K562 (cell line): ENCODE data around the gene AAK1. TPM values are rescaled to one million over a fixed set of nuclear protein-coding genes. Genes with fewer than 3 reads are reported as not detected.

Experiments
- ATAC-seq: fragments of 200-7000 bp; cut with Tn5 transposase; 3 replicates; pipeline ENCODE4 v1.9.1; 2020; ENCODE audit warnings: moderate library complexity
- BruUV-seq: library from RNA; stranded (reverse); fragments of 400-500 nt; replicated peaks from 2 replicates; lab custom pipeline; 2021; lab: Mats Ljungman, UMichigan
- CTCF ChIA-PET: fragments of 300-600 bp; formaldehyde crosslinking; extraction: SDS; loops from one replicate; lab custom pipeline; 2021; ENCODE audit warnings: low intra/inter-chr PET ratio; lab: Yijun Ruan, JAX
- POLR2A ChIA-PET: fragments of 300-600, 350-650 bp; sonication (Branson Sonifier 250); formaldehyde crosslinking; extraction: SDS; loops from one replicate; lab custom pipeline; 2021; ENCODE audit warnings: antibody characterized with exemption, inconsistent platforms; lab: Yijun Ruan, JAX
- DNase-seq, 4 experiments: peaks; one replicate each; pipeline versions ENCODE4 v3.0.0 to v3.0.0-alpha.2; 2011 to 2018; ENCODE audit warnings: low spot score in 3 of 4, mixed read lengths in 3 of 4; ENCODE audit errors: extremely low read depth in 1 of 4
- FAIRE-seq: peaks from 2 replicates; lab custom pipeline; 2011; peaks lifted over from hg19 to GRCh38; lab: Jason Lieb, UNC
- H2AFZ ChIP-seq: 2 replicates; pipeline ENCODE4 v1.6.0; 2011; ENCODE audit warnings: low read depth, low read length, control low read depth, inconsistent platforms
- H3K27ac ChIP-seq: fragments of 200-600 bp; 3 replicates; pipeline ENCODE4 v1.8.0; 2011; ENCODE audit warnings: low read depth, mild to moderate bottlenecking, control low read depth, inconsistent platforms, low read length, moderate library complexity, mixed read lengths; ENCODE audit errors: extremely low read depth
- H3K27me3 ChIP-seq, 2 experiments: fragments of 300-600 bp in 1 of 2; 2 replicates in 1 of 2; 3 replicates in 1 of 2; pipeline versions ENCODE4 v1.6.0 to v1.8.0; 2011; ENCODE audit warnings: inconsistent platforms in 2 of 2, low read length in 2 of 2, mild to moderate bottlenecking in 1 of 2, mixed read lengths in 1 of 2, moderate library complexity in 1 of 2; ENCODE audit not compliant: control insufficient read depth in 2 of 2, insufficient read depth in 2 of 2
- H3K36me3 ChIP-seq: fragments of 300-600 bp; 3 replicates; pipeline ENCODE4 v1.8.0; 2011; ENCODE audit warnings: mild to moderate bottlenecking, low read length, inconsistent platforms; ENCODE audit not compliant: control insufficient read depth, insufficient read depth
- H3K4me1 ChIP-seq, 2 experiments: fragments of 200-600 bp in 1 of 2; replicated peaks in 1 of 2; 2 replicates in 1 of 2; 3 replicates in 1 of 2; pipeline versions ENCODE4 v1.5.1 to v1.8.0; 2011; ENCODE audit warnings: inconsistent platforms in 2 of 2, low read length in 2 of 2, mild to moderate bottlenecking in 1 of 2, mixed read lengths in 1 of 2, moderate library complexity in 1 of 2; ENCODE audit not compliant: control insufficient read depth in 2 of 2, insufficient read depth in 2 of 2
- H3K4me2 ChIP-seq: 2 replicates; pipeline ENCODE4 v1.6.1; 2011; ENCODE audit warnings: low read length, control low read depth, inconsistent platforms, mixed read lengths; ENCODE audit not compliant: insufficient read depth
- H3K4me3 ChIP-seq: fragments of 200-600 bp; sonication (generic), shearing (Covaris generic); 2 replicates; pipeline ENCODE4 v1.5.1; 2016; ENCODE audit warnings: control low read depth, inconsistent platforms
- H3K79me2 ChIP-seq: fragments of 200-600 bp; 3 replicates; pipeline ENCODE4 v1.8.0; 2011; ENCODE audit warnings: low read length, inconsistent platforms; ENCODE audit not compliant: control insufficient read depth, insufficient read depth
- H3K9ac ChIP-seq, 2 experiments: 2 replicates each; pipeline versions ENCODE4 v1.6.0 to v1.6.1; 2011; ENCODE audit warnings: low read depth in 2 of 2, low read length in 2 of 2, control low read depth in 1 of 2, inconsistent platforms in 1 of 2, mild to moderate bottlenecking in 1 of 2, mixed read lengths in 1 of 2; ENCODE audit not compliant: insufficient read depth in 1 of 2
- H3K9me1 ChIP-seq: one replicate; pipeline ENCODE4 v1.6.0; 2011; ENCODE audit warnings: inconsistent platforms, mild to moderate bottlenecking, low read length, moderate library complexity; ENCODE audit not compliant: control insufficient read depth, insufficient read depth
- H3K9me3 ChIP-seq: replicated peaks from 2 replicates; pipeline ENCODE4 v1.5.1; 2011; ENCODE audit warnings: low read depth, low read length, inconsistent platforms; ENCODE audit not compliant: control insufficient read depth, insufficient read depth
- H4K20me1 ChIP-seq: replicated peaks from 2 replicates; pipeline ENCODE4 v1.6.1; 2011; ENCODE audit warnings: low read length, inconsistent platforms, mixed read lengths; ENCODE audit not compliant: control insufficient read depth, insufficient read depth
- E4F1 ChIP-seq: fragments of 250-450 bp; sonication (Bioruptor Pico); IDR thresholded peaks from 2 replicates; pipeline ENCODE4 v1.5.0; 2021; ENCODE audit warnings: mild to moderate bottlenecking, borderline replicate concordance
- HES1 ChIP-seq: fragments of 450-650 bp; IDR thresholded peaks from 2 replicates; pipeline ENCODE4 v1.6.1; 2016; ENCODE audit warnings: low read depth, mild to moderate bottlenecking, moderate library complexity
- KAT8 ChIP-seq: fragments of 450-650 bp; IDR thresholded peaks from 2 replicates; pipeline ENCODE4 v1.6.1; 2016; ENCODE audit warnings: low read depth, mild to moderate bottlenecking
- MTF1 ChIP-seq: fragments of 250-450 bp; sonication (Bioruptor Pico); IDR thresholded peaks from 2 replicates; pipeline ENCODE4 v1.9.0; 2021; ENCODE audit warnings: moderate library complexity, mild to moderate bottlenecking, inconsistent platforms, borderline replicate concordance
- MYNN ChIP-seq, 2 experiments: sonication (generic); formaldehyde crosslinking in 1 of 2; IDR thresholded peaks; 2 replicates each; pipeline versions ENCODE4 v1.5.0 to v1.6.1; 2016 to 2020; ENCODE audit warnings: antibody characterized with exemption in 1 of 2, missing genetic modification reagents in 1 of 2
- RERE ChIP-seq: sonication (generic); formaldehyde crosslinking; IDR thresholded peaks from 2 replicates; pipeline ENCODE4 v1.8.0; 2023; ENCODE audit warnings: missing genetic modification reagents, mild to moderate bottlenecking, borderline replicate concordance
- SAFB2 ChIP-seq: fragments of 200-400 bp; formaldehyde crosslinking; IDR thresholded peaks from 2 replicates; pipeline ENCODE4 v1.6.1; 2018; ENCODE audit warnings: borderline replicate concordance, low read length, low read depth, moderate library complexity; ENCODE audit not compliant: severe bottlenecking
- TARDBP ChIP-seq: fragments of 450-650 bp; IDR thresholded peaks from 2 replicates; pipeline ENCODE4 v1.6.1; 2016
- TRIM25 ChIP-seq: fragments of 450-650 bp; IDR thresholded peaks from 2 replicates; pipeline ENCODE4 v1.7.0; 2016; ENCODE audit warnings: borderline replicate concordance
- ZNF449 ChIP-seq: fragments of 250-450 bp; sonication (Bioruptor Pico); IDR thresholded peaks from 2 replicates; pipeline ENCODE4 v1.8.0; 2022; ENCODE audit warnings: moderate library complexity, mild to moderate bottlenecking, inconsistent platforms
- WGBS: fragments of 100-300 bp; shearing (Covaris generic); methylation state at CpG from one replicate; pipeline ENCODE4 v1.1.6; 2016; ENCODE audit warnings: low coverage, mixed read lengths; ENCODE audit not compliant: insufficient coverage; ENCODE audit errors: missing lambda C conversion rate; 5-methylcytosine and 5-hydroxymethylcytosine counted together
- in situ Hi-C: fragments of 300-500 bp; cut with MboI; formaldehyde crosslinking; loops from 4 replicates; pipeline ENCODE4 v1.15.0; 2018; ENCODE audit warnings: inconsistent platforms, mixed read lengths
- intact Hi-C: fragments of 100-400 bp; cut with micrococcal nuclease; formaldehyde crosslinking; loops from 2 replicates; pipeline ENCODE4 v1.14.2; 2022
- polyA plus RNA-seq, 8 experiments: library from polyadenylated mRNA; depleted of rRNA in 4 of 8; stranded (reverse) in 5 of 8; unstranded in 3 of 8; fragments of >200 nt; fragmentation: Nextera tagmentation in 2 of 8; fragmentation: Illumina TruSeq in 1 of 8; extraction: Ambion mirVana in 2 of 8; extraction: Trizol in 1 of 8; gene quantifications; 2 replicates each; pipeline versions ENCODE4 v1.2.1 to v1.2.3, GENCODE V29; 2011 to 2014; ENCODE audit warnings: inconsistent platforms in 1 of 8, missing spikeins in 1 of 8
- total RNA-seq, 7 experiments: library from RNA; depleted of rRNA in 6 of 7; stranded (reverse); fragments of >200 nt in 6 of 7; fragmentation: Illumina TruSeq in 2 of 7; extraction: Trizol in 2 of 7; gene quantifications; 2 replicates each; pipeline versions ENCODE4 v1.2.1 to v1.2.3, GENCODE V29; 2011 to 2021; ENCODE audit warnings: low replicate concordance in 1 of 7

The AAK1 gene
- total and polyA plus RNA-seq, 9 of the 15 experiments (the other 6 are each of a cell fraction or from before 2014, with no cell fraction given), result 0.89 to 17.1 (median 6.0) TPM

GRCh38 chr2:69521747-69522146 lies 121.8 kb downstream of the AAK1 start:
- H3K9me3 ChIP-seq, result no peaks in the 10 kb centered on the region
- intact Hi-C loops, result no loop called here
- H3K9me1 ChIP-seq, result no peaks in the 10 kb centered on the region
- ChIA-PET CTCF (no interaction called here), POLR2A (no interaction called here)
- peaks cover 17% of the 10 kb centered on the region; the same call in 1 of the 3 replicates for H3K36me3 ChIP-seq
- no peak overlapping the region for H3K4me2 ChIP-seq
- no peak overlapping the region for H2AFZ ChIP-seq
- no TSS peak for BruUV-seq
- H3K27ac ChIP-seq, result no peak overlapping the region
- no peaks in the 10 kb centered on the region for H3K27me3 ChIP-seq
- H3K79me2 ChIP-seq, result no peaks in the 10 kb centered on the region
- H3K4me3 ChIP-seq, result no peak overlapping the region
- 64% methylated on average over 2 of the region's 2 CpGs for whole genome bisulfite sequencing
- FAIRE-seq, result no peak
- no peak for ATAC-seq
- H3K9ac ChIP-seq, result no peak overlapping the region
- DNase-seq, result no peak
- no peaks in the 10 kb centered on the region for H4K20me1 ChIP-seq
- in situ Hi-C loops, result no loop called here
- H3K4me1 ChIP-seq, result peaks cover 5 to 6% of the 10 kb centered on the region in 2 experiments; a peak in 4 of 5 replicates
- TF ChIP-seq SAFB2 (no peak), TRIM25 (no peak), HES1 (no peak), MTF1 (CRISPR knock-in tag) (no peak), MYNN (IDR thresholded peaks at IDR 0.05) (no peak), MYNN (CRISPR knock-in tag; IDR thresholded peaks at IDR 0.05) (no peak), RERE (CRISPR knock-in tag) (no peak), ZNF449 (CRISPR knock-in tag) (no peak), TARDBP (no peak), KAT8 (no peak), E4F1 (CRISPR knock-in tag) (no peak)
